Measurements from ENCODE around the gene RBMS1. TPM values are rescaled to one million over a fixed set of nuclear protein-coding genes. Genes with fewer than 3 reads are reported as not detected.

Gene RBMS1
- 67.2 and 73.3 TPM in 2 replicates for total RNA-seq (2014; rRNA removed; shearing (Covaris generic))

- peak; percentile 73 for DNase-seq (ENCODE audit: low read depth)
Observed at GRCh38 chr2:160493227-160494028, at the start of gene RBMS1. TSS of gene RBMS1 (minus strand) at chr2:160493807. CDS start at chr2:160493363, 444 bp downstream.

- DNase-seq (ENCODE audit: low read depth), result no peak
Observed at GRCh38 chr2:160541745-160542144, 48.1 kb upstream of the RBMS1 start.

- DNase-seq (ENCODE audit: low read depth), result no peak
Observed at GRCh38 chr2:160538559-160539355, 45.1 kb upstream of the RBMS1 start.

GRCh38 chr2:160538115-160538514 lies 44.5 kb upstream of the RBMS1 start:
- no peak for DNase-seq (ENCODE audit: low read depth)

GRCh38 chr2:160534996-160535395 lies 41.4 kb upstream of the RBMS1 start:
- DNase-seq (ENCODE audit: low read depth), result no peak

GRCh38 chr2:160534249-160534648 lies 40.6 kb upstream of the RBMS1 start:
- DNase-seq (ENCODE audit: low read depth), result no peak

- DNase-seq (ENCODE audit: low read depth), result no peak
Observed at GRCh38 chr2:160533482-160533881, 39.9 kb upstream of the RBMS1 start.

- DNase-seq (ENCODE audit: low read depth), result no peak
Observed at GRCh38 chr2:160532388-160532787, 38.8 kb upstream of the RBMS1 start.

GRCh38 chr2:160522951-160523710 lies 29.5 kb upstream of the RBMS1 start:
- DNase-seq (ENCODE audit: low read depth), result no peak

GRCh38 chr2:160517731-160518130 lies 24.1 kb upstream of the RBMS1 start:
- no peak for DNase-seq (ENCODE audit: low read depth)

- DNase-seq (ENCODE audit: low read depth), result peak; percentile 64
Observed at GRCh38 chr2:160516547-160517365, 23.1 kb upstream of the RBMS1 start.

- DNase-seq (ENCODE audit: low read depth), result no peak
Observed at GRCh38 chr2:160515120-160515519, 21.5 kb upstream of the RBMS1 start.

GRCh38 chr2:160513120-160513519 lies 19.5 kb upstream of the RBMS1 start:
- no peak for DNase-seq (ENCODE audit: low read depth)

- no peak for DNase-seq (ENCODE audit: low read depth)
Observed at GRCh38 chr2:160512491-160512890, 18.9 kb upstream of the RBMS1 start.

GRCh38 chr2:160510617-160511016 lies 17.0 kb upstream of the RBMS1 start:
- DNase-seq (ENCODE audit: low read depth), result no peak

GRCh38 chr2:160509016-160509415 lies 15.4 kb upstream of the RBMS1 start:
- DNase-seq (ENCODE audit: low read depth), result no peak

- no peak for DNase-seq (ENCODE audit: low read depth)
Observed at GRCh38 chr2:160507464-160507863, 13.9 kb upstream of the RBMS1 start.

- no peak for DNase-seq (ENCODE audit: low read depth)
Observed at GRCh38 chr2:160507046-160507407, 13.4 kb upstream of the RBMS1 start.

- no peak for DNase-seq (ENCODE audit: low read depth)
Observed at GRCh38 chr2:160506371-160507045, 12.9 kb upstream of the RBMS1 start.

- DNase-seq (ENCODE audit: low read depth), result no peak
Observed at GRCh38 chr2:160505256-160505655, 11.6 kb upstream of the RBMS1 start.

- DNase-seq (ENCODE audit: low read depth), result no peak
Observed at GRCh38 chr2:160502478-160502877, 8.9 kb upstream of the RBMS1 start.

Measured in Daoy (cell line).